Measurements from ENCODE around the gene IQCN.
A peak's percentile ranks its signal among the peaks of the same experiment; 100 is the strongest.

IQCN gene

GRCh38 chr19:18284712-18285360, 10.6 kb upstream of the IQCN start:
- peak in 1 of 2 donors; percentile 4 for ATAC-seq

- no peak for ATAC-seq
Observed at GRCh38 chr19:18283338-18283737, 9.1 kb upstream of the IQCN start.

- no peak for ATAC-seq
Observed at GRCh38 chr19:18282788-18283141, 8.5 kb upstream of the IQCN start.

- no peak for ATAC-seq
Observed at GRCh38 chr19:18282021-18282787, 8.0 kb upstream of the IQCN start.

GRCh38 chr19:18281082-18282020, 7.1 kb upstream of the IQCN start, which contains the start of gene JUND:
Gene JUND (minus strand): TSS chr19:18281622. CDS start chr19:18281484, 138 bp downstream.
- ATAC-seq: peak; percentile 78 to 81

- ATAC-seq: peak; percentile 14 to 17
Observed at GRCh38 chr19:18280247-18281081, 6.2 kb upstream of the IQCN start.

GRCh38 chr19:18279516-18280246, 5.4 kb upstream of the IQCN start:
- ATAC-seq: peak; percentile 37 to 41

GRCh38 chr19:18279266-18279515, 4.9 kb upstream of the IQCN start:
- ATAC-seq: no peak

- ATAC-seq: no peak
Observed at GRCh38 chr19:18278521-18279265, 4.4 kb upstream of the IQCN start.

- no peak for ATAC-seq
Observed at GRCh38 chr19:18274781-18275356, 617 bp upstream of the IQCN start.

- ATAC-seq: no peak
Observed at GRCh38 chr19:18273561-18274218, 562 bp downstream of the IQCN start.

GRCh38 chr19:18271433-18271841, 2.8 kb downstream of the IQCN start:
- no peak for ATAC-seq

- ATAC-seq: no peak
Observed at GRCh38 chr19:18270326-18270725, 3.9 kb downstream of the IQCN start.

- no peak for ATAC-seq
Observed at GRCh38 chr19:18269070-18269723, 5.1 kb downstream of the IQCN start.

GRCh38 chr19:18266771-18267686, 7.2 kb downstream of the IQCN start:
- ATAC-seq: no peak

GRCh38 chr19:18265582-18265981, 8.7 kb downstream of the IQCN start:
- ATAC-seq: no peak

- ATAC-seq: no peak
Observed at GRCh38 chr19:18264971-18265540, 9.2 kb downstream of the IQCN start.

All from activated CD4-positive, CD25-positive, alpha-beta regulatory T cell treated with anti-CD3 and anti-CD28 coated beads, Interleukin-2, amount 50 U/mL, for 24 hours (primary cell).